Measurements from ENCODE around the gene FHDC1.
"Not testable (repeated sequence)": the region's sequence is repeated elsewhere in the genome, so short reads cannot be mapped to it uniquely, and the experiment has no call there.

FHDC1 gene

GRCh38 chr4:152935631-152936445, at the start of gene FHDC1:
Gene FHDC1 (plus strand): TSS chr4:152936323. CDS start chr4:152943058, 6,735 bp downstream.
- peak in 1 of 4 experiments; percentile 14 for DNase-seq (ENCODE audit: low read depth in 4 of 4, low spot score in 1 of 4)

GRCh38 chr4:152887981-152888380, 48.1 kb upstream of the FHDC1 start:
- DNase-seq (ENCODE audit: low read depth in 4 of 4, low spot score in 1 of 4): no peak

- DNase-seq (ENCODE audit: low read depth in 4 of 4, low spot score in 1 of 4): no peak
These were observed 43.1 kb upstream of the FHDC1 start for GRCh38 chr4:152892974-152893373.

- DNase-seq (ENCODE audit: low read depth in 4 of 4, low spot score in 1 of 4): no peak
These were observed 41.5 kb upstream of the FHDC1 start for GRCh38 chr4:152894673-152895072.

GRCh38 chr4:152896811-152897210, 39.3 kb upstream of the FHDC1 start:
- DNase-seq (ENCODE audit: low read depth in 4 of 4, low spot score in 1 of 4): no peak

- DNase-seq (ENCODE audit: low read depth in 4 of 4, low spot score in 1 of 4): not testable (repeated sequence)
These were observed 38.0 kb upstream of the FHDC1 start for GRCh38 chr4:152898133-152898532.

GRCh38 chr4:152898606-152899005, 37.5 kb upstream of the FHDC1 start:
- no peak for DNase-seq (ENCODE audit: low read depth in 4 of 4, low spot score in 1 of 4)

GRCh38 chr4:152900395-152900794, 35.7 kb upstream of the FHDC1 start:
- no peak for DNase-seq (ENCODE audit: low read depth in 4 of 4, low spot score in 1 of 4)

- DNase-seq (ENCODE audit: low read depth in 4 of 4, low spot score in 1 of 4): no peak
These were observed 34.9 kb upstream of the FHDC1 start for GRCh38 chr4:152901205-152901604.

- no peak for DNase-seq (ENCODE audit: low read depth in 4 of 4, low spot score in 1 of 4)
These were observed 32.5 kb upstream of the FHDC1 start for GRCh38 chr4:152903658-152904057.

GRCh38 chr4:152909901-152910300, 26.2 kb upstream of the FHDC1 start:
- DNase-seq (ENCODE audit: low read depth in 4 of 4, low spot score in 1 of 4): no peak

GRCh38 chr4:152910521-152910920, 25.6 kb upstream of the FHDC1 start:
- no peak for DNase-seq (ENCODE audit: low read depth in 4 of 4, low spot score in 1 of 4)

GRCh38 chr4:152917543-152918395, 18.4 kb upstream of the FHDC1 start:
- no peak for DNase-seq (ENCODE audit: low read depth in 4 of 4, low spot score in 1 of 4)

- no peak for DNase-seq (ENCODE audit: low read depth in 4 of 4, low spot score in 1 of 4)
These were observed 16.3 kb upstream of the FHDC1 start for GRCh38 chr4:152919826-152920225.

- no peak for DNase-seq (ENCODE audit: low read depth in 4 of 4, low spot score in 1 of 4)
These were observed 15.4 kb upstream of the FHDC1 start for GRCh38 chr4:152920768-152921167.

GRCh38 chr4:152921284-152921683, 14.8 kb upstream of the FHDC1 start:
- DNase-seq (ENCODE audit: low read depth in 4 of 4, low spot score in 1 of 4): no peak

- DNase-seq (ENCODE audit: low read depth in 4 of 4, low spot score in 1 of 4): no peak
These were observed 10.3 kb upstream of the FHDC1 start for GRCh38 chr4:152925851-152926250.

GRCh38 chr4:152926959-152927358, 9.2 kb upstream of the FHDC1 start:
- no peak for DNase-seq (ENCODE audit: low read depth in 4 of 4, low spot score in 1 of 4)

- DNase-seq (ENCODE audit: low read depth in 4 of 4, low spot score in 1 of 4): no peak
These were observed 8.4 kb upstream of the FHDC1 start for GRCh38 chr4:152927737-152928136.

GRCh38 chr4:152928286-152928685, 7.8 kb upstream of the FHDC1 start:
- DNase-seq (ENCODE audit: low read depth in 4 of 4, low spot score in 1 of 4): no peak

- no peak for DNase-seq (ENCODE audit: low read depth in 4 of 4, low spot score in 1 of 4)
These were observed 6.2 kb upstream of the FHDC1 start for GRCh38 chr4:152929888-152930287.

- DNase-seq (ENCODE audit: low read depth in 4 of 4, low spot score in 1 of 4): peak in 1 of 4 experiments; percentile 17
These were observed 980 bp upstream of the FHDC1 start for GRCh38 chr4:152935143-152935542.
